GM21825 (cell line): ENCODE data around the gene CHD5.

Experiments used
- ATAC-seq: cut with Tn5 transposase; IDR thresholded peaks from one replicate; pipeline ENCODE4 v1.9.1; 2021; ENCODE audit warnings: mild to moderate bottlenecking, moderate library complexity; ENCODE audit not compliant: unreplicated experiment

Gene CHD5

DNA sequence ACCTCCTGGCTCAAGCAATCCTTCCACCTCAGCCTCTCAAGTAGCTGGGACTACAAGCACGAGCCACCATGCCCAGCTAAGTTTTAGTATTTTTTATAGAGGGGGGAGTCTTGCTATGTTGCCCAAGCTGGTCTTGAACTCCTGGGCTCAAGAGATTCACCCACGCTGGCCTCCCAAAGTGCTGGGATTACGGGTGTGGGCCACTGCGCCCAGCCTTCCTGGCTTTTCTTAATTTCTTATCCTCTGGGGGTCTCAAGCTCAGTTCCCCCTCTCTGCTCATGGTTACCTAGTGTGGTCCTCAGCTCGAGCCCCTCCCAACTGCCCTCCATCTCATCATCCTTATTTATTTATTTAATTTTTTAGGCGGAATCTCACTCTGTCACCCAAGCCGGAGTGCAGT is 22.1 kb upstream of the CHD5 start:
- no peak for ATAC-seq

- no peak for ATAC-seq
Observed at GRCh38 chr1:6200188-6200809, 20.2 kb upstream of the CHD5 start.

- peak; percentile 96 for ATAC-seq
Observed at GRCh38 chr1:6199298-6200187, 19.4 kb upstream of the CHD5 start, which contains the start of gene RPL22. TSS of gene RPL22 (minus strand) at chr1:6199595. CDS start at chr1:6199573, 22 bp downstream.

DNA sequence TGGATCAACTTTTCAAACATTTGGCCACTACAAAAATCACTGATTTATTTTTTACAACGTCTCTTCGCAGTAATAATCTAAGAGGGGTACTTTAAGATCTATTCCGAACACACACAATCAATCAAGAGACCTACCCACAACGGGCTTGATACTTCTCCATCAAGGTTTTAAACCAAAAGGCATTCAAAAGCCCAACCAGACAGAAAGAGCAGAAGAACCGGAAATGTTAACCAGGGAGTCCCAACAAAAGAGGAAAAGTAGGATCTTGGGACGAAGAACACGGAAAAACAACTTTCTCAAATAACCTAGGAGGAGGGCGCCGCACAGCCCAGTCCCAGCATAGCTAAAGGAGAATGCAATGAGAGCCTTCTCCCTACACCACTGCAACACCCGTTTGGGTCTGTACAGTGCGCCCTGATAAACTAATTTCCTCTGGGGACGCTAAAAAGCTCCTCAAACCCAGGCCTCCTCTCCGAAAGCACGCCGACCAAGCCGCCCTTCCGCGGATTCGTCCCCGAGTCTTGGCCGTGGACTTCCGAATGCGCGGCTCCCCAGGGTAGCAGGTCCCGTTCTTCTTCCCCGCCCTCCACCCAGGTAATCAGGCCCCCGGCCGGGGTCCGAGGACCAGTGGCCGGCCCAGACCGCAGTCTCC is 18.7 kb upstream of the CHD5 start:
- ATAC-seq, result no peak

GRCh38 chr1:6197746-6198427 is 17.8 kb upstream of the CHD5 start:
- no peak for ATAC-seq

DNA sequence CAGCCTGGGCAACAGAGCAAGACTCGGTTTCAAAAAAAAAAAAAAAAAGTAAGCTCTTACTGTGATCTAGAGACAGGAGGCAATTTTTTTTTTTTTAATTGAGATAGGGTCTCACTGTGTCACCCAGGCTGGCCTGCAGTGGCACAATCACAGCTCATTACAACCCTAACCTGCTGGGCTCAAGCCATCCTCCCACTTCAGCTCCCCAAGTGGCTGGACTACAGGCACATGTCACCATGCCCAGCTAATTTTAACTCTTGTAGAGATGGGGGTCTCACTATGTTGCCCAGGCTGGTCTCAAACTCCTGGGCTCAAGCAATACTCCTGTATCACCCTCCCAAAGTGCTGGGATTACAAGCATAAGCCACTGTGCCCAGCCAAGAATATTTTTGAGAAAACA is 11.8 kb upstream of the CHD5 start:
- ATAC-seq, result no peak

GRCh38 chr1:6188466-6188865 is 8.3 kb upstream of the CHD5 start:
- no peak for ATAC-seq

- no peak for ATAC-seq
Observed at GRCh38 chr1:6185635-6186382, 5.7 kb upstream of the CHD5 start.

DNA sequence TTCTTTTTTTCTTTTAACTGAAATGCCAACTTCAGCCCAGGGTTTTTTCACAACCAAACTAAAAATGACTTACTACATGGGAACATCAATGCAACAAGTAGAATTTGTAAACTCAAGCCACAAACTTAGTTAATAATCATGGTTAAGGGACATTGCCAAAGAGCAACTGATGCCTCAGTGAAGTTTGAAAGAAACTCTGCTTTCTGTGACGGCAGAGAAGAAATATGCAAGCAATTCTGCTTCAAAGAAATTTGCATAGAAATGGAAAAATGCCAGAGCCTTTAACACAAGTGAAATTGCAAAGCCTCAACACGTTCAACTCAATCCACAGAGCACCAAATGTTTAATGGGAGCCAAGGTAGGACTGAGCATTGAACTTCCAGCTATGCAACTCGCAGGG is 5.0 kb upstream of the CHD5 start:
- no peak for ATAC-seq

DNA sequence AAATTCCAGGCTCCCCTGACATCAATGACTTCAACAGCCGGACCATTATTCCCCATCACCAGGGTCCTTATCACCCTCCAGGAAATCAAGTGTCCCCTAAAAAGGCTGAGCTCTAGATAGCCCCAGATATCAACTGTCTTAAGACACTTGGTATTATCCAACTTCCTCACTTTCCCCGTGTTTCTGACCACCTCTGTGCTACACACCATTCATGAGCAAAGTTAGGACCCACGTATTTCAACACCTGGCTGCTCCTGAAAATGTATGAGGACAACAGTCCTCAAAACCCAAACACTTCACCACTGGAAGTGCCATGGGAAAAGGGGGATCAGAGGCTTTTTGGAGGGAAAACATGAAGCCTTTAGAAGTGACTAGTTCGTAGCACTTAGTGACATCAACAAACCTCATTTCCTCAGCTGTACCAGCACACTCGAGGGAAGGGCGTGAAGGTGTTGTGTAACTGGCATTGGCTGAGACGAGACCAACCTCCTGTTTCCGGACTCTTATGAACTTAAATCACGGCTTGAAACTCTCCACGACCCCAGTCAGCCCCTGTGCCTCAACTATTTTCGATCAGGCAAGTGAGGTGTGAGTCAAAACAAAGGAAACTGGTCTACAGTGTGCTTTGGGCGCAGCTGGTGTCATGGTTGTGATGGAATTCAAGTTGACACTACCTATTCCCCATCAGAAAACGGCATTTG is 4.1 kb upstream of the CHD5 start:
- ATAC-seq, result no peak

- ATAC-seq, result no peak
Observed at GRCh38 chr1:6183520-6183989, 3.4 kb upstream of the CHD5 start.

DNA sequence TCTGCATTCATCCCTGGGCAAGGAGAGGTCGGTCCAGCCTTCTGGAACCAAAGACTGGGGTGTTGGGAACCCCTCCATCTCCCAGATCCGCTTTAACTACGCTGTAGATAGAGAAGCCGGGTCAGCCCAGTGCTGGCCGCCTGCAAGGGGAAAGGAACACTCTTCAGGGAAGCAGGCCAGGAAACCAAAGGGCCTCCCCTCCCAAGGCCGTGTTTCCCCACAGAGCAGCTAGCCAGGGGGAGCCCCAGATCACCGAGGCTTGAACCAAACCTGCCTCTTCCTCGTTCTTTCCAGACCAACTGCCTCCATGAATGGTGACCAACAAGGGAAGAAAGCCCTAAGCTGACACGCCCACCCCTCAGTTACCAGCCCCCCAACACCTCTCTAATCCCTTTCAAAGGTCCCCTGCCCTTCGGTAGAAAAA is 1.2 kb upstream of the CHD5 start:
- ATAC-seq, result no peak

- ATAC-seq, result no peak
Observed at GRCh38 chr1:6180707-6181311, 688 bp upstream of the CHD5 start.

DNA sequence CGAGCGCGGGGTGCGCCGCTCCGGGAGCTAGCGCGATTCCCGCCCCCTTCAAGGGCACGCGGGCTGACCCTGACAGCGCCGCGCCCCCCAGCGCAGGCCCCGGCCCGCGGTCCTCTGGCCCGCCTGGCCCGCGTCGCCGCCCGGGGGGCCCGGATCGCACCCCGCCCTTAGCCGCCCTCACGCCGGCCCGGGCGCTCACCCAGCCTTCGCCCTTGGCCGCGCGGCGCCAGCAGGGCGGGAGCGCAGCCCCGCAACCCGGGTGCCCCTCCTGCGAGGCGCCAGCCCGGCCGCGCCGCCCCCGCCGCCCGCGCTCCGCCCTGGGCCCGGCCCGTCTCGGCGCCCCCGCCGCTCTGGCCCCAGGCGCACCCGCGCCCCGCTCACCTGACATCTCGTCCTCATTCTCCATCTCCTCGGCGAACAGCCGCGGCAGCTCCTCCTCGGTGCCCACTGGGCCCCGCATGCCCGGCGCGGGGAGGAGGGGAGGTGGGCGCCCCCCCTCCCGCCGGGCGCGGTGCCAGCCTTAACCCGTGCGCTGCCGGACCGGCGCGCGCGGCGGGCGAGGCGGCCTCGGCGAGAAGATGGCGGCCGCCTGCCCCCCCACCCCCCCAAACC is 451 bp downstream of the CHD5 start:
- no peak for ATAC-seq

- ATAC-seq, result no peak
Observed at GRCh38 chr1:6178751-6179563, 1.2 kb downstream of the CHD5 start.

DNA sequence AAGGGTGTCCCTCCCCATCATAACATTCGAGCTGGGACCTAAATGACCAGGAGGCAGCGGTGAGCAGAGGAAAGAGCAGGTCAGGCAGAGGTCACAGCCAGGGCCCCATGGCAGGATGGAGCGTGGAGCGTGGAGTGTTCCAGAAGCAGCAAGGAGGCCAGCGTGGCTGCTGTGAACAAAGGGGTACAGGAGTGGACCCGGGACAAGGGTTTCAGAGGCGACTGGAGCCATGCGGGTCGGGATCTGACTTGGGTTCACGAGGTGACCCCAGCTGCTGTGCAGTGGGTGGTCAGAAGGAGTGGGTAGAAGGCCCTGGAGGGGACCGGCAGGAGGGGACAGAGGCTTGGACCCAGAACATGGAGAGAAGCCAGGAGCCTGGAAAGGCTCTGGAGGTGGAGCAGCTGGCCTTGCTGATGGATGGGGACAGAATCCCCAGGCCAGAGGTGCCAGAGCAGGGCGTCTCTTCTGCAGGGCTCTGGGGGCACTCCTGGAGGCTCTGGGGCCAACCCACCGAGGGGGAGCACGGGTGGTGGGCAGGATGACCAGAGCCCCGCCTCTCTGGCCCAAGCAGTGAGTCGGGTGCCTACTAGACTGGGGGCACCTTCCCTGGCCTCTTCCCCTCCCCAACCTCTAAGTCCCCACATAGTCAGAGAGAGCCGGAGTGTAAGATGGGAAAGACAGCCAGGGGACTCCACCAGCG is 2.3 kb downstream of the CHD5 start:
- no peak for ATAC-seq

DNA sequence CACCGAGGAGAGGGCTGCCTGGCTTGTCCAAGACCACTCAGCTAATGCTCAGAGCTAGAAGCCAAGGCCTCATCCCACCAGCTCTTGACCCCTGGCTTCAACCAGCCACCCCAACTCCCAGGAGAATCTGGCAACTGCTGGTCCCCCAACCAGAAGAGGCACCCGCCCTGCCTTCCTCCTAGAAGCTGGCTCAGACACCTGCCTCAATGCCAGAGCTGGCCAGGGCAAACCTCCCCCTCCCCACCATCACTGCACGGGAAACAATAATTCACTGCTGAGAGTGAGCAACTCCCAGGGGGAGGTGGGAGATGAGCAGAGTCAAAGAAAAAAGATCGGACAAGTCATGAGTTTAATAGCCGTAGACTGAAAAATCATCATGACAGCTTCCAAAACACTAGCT is 3.3 kb downstream of the CHD5 start:
- ATAC-seq, result no peak
